AG09309 (cell line): ENCODE results near the gene ANKDD1A.

Experiments
- DNase-seq: peaks from one replicate; pipeline ENCODE4 v3.0.0-alpha.2; 2010; ENCODE audit warnings: low read depth
- H3K4me3 ChIP-seq: 2 replicates; pipeline ENCODE4 v1.5.1; 2011; ENCODE audit warnings: mild to moderate bottlenecking, low read depth, low read length, moderate library complexity; ENCODE audit not compliant: control insufficient read depth
- TF ChIP-seq, protein P1 (sequence below): IDR thresholded peaks from 2 replicates; pipeline ENCODE4 v1.5.1; 2011; ENCODE audit warnings: mild to moderate bottlenecking, low read depth, low read length, inconsistent platforms; ENCODE audit not compliant: insufficient read depth, control insufficient read depth; ENCODE audit errors: missing control alignments

The ANKDD1A gene

DNA sequence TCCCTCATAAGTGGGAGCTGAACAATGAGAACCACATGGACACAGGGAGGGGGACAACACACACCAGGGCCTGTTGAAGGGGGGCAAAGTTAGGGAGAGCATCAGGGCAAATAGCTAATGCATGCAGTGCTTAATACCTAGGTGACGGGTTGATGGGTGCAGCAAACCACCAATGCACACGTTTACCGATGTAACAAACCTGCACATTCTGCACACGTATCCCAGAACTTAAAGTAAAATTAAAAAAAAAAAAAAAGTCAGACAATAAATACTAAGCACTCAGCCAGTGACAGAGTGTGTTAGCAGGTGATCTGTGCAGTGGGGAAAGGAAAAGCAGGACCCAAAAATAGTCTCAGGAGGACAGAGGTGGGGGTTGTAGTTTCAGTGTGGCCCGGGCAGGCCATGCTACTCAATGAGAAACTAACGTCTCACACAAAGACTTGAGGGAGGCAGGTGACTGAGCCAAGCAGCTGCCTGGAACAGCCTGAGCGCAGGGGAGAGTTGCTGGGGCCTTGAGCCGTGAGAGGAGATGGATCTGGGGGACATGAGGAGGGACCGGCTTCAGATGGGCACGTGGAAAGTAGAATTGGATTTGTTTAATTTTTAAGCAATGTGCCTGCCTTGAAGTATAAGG is 18.4 kb downstream of the ANKDD1A start:
- TF ChIP-seq, protein P1, sequence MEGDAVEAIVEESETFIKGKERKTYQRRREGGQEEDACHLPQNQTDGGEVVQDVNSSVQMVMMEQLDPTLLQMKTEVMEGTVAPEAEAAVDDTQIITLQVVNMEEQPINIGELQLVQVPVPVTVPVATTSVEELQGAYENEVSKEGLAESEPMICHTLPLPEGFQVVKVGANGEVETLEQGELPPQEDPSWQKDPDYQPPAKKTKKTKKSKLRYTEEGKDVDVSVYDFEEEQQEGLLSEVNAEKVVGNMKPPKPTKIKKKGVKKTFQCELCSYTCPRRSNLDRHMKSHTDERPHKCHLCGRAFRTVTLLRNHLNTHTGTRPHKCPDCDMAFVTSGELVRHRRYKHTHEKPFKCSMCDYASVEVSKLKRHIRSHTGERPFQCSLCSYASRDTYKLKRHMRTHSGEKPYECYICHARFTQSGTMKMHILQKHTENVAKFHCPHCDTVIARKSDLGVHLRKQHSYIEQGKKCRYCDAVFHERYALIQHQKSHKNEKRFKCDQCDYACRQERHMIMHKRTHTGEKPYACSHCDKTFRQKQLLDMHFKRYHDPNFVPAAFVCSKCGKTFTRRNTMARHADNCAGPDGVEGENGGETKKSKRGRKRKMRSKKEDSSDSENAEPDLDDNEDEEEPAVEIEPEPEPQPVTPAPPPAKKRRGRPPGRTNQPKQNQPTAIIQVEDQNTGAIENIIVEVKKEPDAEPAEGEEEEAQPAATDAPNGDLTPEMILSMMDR, result no peak
- no peak for DNase-seq
- no peak overlapping the region for H3K4me3 ChIP-seq

DNA sequence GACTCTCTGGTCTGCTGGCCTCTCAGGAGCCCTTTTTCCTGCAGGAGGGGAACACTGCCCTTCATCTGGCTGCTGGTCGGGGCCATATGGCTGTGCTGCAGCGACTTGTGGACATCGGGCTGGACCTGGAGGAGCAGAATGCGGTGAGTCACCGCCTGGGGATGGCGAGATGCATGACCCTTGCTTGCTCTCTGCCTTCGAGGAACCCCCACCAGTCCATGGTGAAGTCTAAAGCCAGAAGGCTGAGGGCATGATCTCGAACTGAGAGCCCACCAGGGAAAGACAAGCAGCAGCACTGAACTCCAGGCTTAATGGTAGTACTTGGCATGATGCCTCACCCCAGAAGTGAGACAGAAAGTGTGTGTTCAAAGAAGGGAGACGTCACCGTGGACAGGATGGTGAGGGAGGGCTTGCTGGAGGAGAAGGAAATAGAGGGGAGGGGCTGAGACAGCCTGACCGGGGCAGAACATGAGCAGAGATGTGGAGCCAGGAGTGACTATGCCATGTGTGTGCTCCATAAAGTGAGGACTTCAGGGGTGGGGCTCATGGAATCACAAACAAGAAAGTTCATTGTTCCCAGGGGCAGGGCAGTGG is 19.2 kb downstream of the ANKDD1A start:
- no peak for DNase-seq
- TF ChIP-seq, protein P1, result no peak

DNA sequence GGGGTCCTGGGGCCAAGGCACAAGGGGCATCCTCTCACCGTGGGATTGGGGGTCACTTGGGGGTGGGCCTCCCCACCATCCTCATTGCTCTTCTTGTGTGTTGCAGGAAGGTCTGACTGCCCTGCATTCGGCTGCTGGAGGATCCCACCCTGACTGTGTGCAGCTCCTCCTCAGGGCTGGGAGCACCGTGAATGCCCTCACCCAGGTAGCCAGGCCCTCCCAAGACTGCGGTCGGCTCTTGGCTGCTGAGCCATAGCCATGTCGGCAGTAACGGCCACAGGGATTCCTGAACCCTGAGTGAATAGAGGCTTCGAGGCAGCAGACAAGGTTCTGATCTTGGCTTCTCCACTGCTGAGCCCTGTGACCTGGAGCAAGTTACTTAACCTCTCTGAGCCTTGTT is 19.7 kb downstream of the ANKDD1A start:
- TF ChIP-seq, protein P1, result no peak
- H3K4me3 ChIP-seq, result no peak overlapping the region
- no peak for DNase-seq

More for the DNA sequence above, 19.2 kb downstream of the ANKDD1A start:
- H3K4me3 ChIP-seq, result no peak overlapping the region

DNA sequence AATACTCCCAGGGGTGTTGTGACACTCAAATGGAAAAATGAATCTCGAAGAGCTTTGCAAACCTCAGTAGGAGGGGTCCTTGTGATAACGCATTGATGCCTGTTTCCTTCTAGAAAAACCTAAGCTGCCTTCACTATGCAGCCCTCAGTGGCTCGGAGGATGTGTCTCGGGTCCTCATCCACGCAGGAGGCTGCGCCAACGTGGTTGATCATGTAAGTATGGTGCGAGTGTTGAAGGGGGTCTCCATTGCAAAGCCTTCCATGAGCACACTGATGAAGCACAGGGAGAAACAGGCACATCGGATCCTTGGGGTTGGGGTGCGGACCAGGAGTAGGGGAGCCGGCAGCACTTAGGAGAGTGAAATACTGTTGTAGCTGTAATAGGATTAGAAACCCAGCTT is 22.3 kb downstream of the ANKDD1A start:
- no peak overlapping the region for H3K4me3 ChIP-seq
- no peak for DNase-seq
- TF ChIP-seq, protein P1, result no peak

DNA sequence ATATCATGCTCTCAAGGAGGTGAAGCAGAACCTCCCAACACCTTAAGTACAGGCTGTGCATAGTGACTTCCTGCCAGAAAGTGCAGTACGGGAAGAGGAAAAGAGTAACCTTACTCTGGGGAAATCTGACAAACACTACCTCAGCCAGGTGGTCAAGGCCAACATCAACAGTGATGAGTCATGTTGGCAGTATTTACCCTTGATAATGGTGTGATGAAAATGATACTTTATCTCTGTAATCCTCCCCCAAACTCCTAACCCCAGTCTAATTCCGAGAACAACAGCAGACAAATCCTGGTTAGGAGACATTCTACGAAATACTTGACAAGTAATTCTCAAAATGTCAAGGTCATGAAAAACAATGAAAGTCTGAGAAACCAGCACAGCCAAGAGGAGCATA is 26.5 kb downstream of the ANKDD1A start:
- TF ChIP-seq, protein P1, result no peak
- no peak overlapping the region for H3K4me3 ChIP-seq
- DNase-seq, result no peak

DNA sequence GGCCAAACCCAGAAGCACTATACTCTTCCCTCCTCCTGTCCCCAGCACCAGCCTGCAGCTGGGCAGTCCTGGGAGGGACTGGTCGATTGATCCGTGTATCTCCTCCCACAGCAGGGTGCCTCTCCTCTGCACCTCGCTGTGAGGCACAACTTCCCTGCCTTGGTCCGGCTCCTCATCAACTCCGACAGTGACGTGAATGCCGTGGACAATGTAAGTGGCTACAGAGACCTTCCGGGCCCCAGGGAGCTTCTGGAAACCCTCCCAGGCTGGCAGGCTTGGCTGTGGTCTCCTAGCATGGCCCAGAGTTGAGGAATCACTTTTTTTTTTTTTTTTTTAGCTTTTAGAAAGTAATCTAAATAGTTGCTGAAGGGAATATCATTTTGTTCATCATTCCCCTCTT is 30.7 kb downstream of the ANKDD1A start:
- TF ChIP-seq, protein P1, result no peak
- no peak for DNase-seq
- H3K4me3 ChIP-seq, result no peak overlapping the region
